Measurements from ENCODE around the gene SGMS1. TPM values are rescaled to one million over a fixed set of nuclear protein-coding genes. Genes with fewer than 3 reads are reported as not detected.

SGMS1 gene
- total and polyA plus RNA-seq, 3 donors from 2014 or later = 30.6 to 90.9 (median 63.2) TPM

DNA sequence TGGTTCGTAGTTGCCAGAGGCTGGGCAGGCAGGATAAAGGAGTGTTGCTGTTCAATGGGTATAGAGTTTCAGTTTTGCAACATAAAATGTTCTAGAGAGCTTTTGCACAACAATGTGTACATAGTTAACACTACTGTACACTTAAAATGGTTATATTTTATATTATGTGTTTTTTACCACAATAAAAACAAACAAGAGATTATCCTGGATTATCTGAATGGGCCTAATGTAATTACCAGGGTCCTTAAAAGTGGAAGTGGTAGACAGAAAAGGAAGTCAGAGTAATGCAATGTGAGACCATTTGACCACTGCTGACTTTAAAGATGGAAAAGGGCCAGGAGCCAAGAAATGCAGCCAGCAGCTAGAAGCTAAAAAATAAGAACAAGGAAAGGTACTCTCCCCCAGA is 159.7 kb downstream of the SGMS1 start:
- Histone ChIP-seq H3K36me3 (ENCODE audit: low read depth, missing control alignments) (no peaks in the 10 kb centered on the region), H3K9me3 (no peaks in the 10 kb centered on the region), H3K27ac (no peak overlapping the region), H3K4me3 (no peak overlapping the region), H3K4me1 (no peaks in the 10 kb centered on the region), H3K27me3 (no peaks in the 10 kb centered on the region)
- DNase-seq = no peak
- no peak for TF ChIP-seq POLR2A (IDR thresholded peaks at IDR 0.05)
- TF ChIP-seq, protein P1, sequence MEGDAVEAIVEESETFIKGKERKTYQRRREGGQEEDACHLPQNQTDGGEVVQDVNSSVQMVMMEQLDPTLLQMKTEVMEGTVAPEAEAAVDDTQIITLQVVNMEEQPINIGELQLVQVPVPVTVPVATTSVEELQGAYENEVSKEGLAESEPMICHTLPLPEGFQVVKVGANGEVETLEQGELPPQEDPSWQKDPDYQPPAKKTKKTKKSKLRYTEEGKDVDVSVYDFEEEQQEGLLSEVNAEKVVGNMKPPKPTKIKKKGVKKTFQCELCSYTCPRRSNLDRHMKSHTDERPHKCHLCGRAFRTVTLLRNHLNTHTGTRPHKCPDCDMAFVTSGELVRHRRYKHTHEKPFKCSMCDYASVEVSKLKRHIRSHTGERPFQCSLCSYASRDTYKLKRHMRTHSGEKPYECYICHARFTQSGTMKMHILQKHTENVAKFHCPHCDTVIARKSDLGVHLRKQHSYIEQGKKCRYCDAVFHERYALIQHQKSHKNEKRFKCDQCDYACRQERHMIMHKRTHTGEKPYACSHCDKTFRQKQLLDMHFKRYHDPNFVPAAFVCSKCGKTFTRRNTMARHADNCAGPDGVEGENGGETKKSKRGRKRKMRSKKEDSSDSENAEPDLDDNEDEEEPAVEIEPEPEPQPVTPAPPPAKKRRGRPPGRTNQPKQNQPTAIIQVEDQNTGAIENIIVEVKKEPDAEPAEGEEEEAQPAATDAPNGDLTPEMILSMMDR (IDR thresholded peaks at IDR 0.05) = no peak
- 87 to 93% methylated on average over 1 of the region's 1 CpG for WGBS, 2 donors
- intact Hi-C loops (cut with DNase I; ENCODE audit: low total_unique reads) = no loop called here

DNA sequence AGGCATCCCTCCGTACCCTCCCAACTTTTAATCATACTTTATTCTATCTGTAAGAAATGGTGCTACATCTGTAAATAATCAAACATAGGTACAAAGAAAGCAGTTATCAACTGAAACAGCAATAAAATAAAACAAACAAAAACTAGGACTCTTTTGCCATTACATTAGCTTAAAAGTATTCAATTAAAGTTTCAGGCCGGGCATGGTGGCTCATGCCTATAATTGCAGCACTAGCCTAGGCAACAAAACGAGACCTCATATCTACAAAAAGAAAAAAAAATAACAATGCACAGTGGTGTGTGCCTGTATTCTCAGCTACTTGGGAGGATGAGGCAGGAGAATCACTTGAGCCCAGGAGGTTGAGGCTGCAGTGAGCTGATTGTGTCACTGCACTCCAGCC is 161.9 kb downstream of the SGMS1 start:
- no peak for DNase-seq
- TF ChIP-seq POLR2A (IDR thresholded peaks at IDR 0.05) = no peak
- TF ChIP-seq, protein P1 (IDR thresholded peaks at IDR 0.05) = no peak
- intact Hi-C loops (cut with DNase I; ENCODE audit: low total_unique reads) = no loop called here
- 77% methylated on average over 3 of the region's 3 CpGs for WGBS, 2 donors
- H3K27me3 ChIP-seq = no peaks in the 10 kb centered on the region
- H3K9me3 ChIP-seq = no peaks in the 10 kb centered on the region
- no peaks in the 10 kb centered on the region for H3K4me1 ChIP-seq
- H3K27ac ChIP-seq = no peak overlapping the region
- no peaks in the 10 kb centered on the region for H3K36me3 ChIP-seq (ENCODE audit: low read depth, missing control alignments)
- no peak overlapping the region for H3K4me3 ChIP-seq

DNA sequence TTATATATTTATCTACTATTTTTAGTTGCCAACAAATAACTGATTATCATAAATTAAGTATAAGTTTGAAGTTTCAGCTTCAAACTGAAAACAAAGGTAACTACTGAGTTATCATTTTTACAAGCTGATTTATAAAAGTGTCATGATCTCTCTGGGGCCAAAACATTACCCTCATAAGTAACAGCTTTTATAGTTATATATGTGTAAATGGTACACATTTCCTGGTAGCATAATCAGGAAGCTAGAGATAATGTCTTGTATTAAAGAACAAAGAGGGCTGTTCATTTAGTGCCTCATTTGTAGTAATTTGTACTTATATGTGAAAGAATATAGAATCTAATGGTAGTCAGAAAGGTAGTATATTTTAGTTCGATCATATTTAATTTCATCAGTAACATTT is 162.6 kb downstream of the SGMS1 start:
- 86 to 93% methylated on average over 1 of the region's 1 CpG for WGBS, 2 donors
- intact Hi-C loops (cut with DNase I; ENCODE audit: low total_unique reads) = no loop called here
- no peak for TF ChIP-seq POLR2A (IDR thresholded peaks at IDR 0.05)
- TF ChIP-seq, protein P1 (IDR thresholded peaks at IDR 0.05) = no peak
- Histone ChIP-seq H3K27me3 (no peaks in the 10 kb centered on the region), H3K9me3 (no peaks in the 10 kb centered on the region), H3K36me3 (ENCODE audit: low read depth, missing control alignments) (no peaks in the 10 kb centered on the region), H3K27ac (no peak overlapping the region), H3K4me3 (no peak overlapping the region), H3K4me1 (no peaks in the 10 kb centered on the region)
- no peak for DNase-seq

DNA sequence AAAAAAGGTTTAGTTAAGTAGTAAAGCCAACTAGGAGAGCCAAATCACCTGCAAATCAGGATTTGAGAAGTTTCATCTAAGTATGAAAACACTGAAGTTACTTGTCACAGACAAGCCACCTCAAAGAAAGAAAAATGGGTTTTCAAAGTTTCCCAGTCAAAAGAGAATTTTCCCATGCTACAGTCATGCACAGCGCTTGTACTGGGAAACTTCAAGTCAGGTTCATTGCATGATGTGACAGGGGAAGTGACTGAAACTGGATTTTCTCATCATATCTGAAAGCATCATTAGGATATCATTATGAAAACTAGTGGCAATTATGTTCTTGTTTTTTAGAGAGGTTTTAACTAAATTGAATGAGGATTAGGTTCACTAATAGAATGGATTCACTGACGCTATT is 167.0 kb downstream of the SGMS1 start:
- Histone ChIP-seq H3K4me1 (no peaks in the 10 kb centered on the region), H3K4me3 (no peak overlapping the region), H3K9me3 (no peaks in the 10 kb centered on the region), H3K27me3 (no peaks in the 10 kb centered on the region), H3K27ac (no peak overlapping the region), H3K36me3 (ENCODE audit: low read depth, missing control alignments) (no peaks in the 10 kb centered on the region)
- DNase-seq = no peak
- no peak for TF ChIP-seq POLR2A (IDR thresholded peaks at IDR 0.05)
- TF ChIP-seq, protein P1 (IDR thresholded peaks at IDR 0.05) = no peak
- WGBS, 2 donors = 90 to 95% methylated on average over 2 of the region's 2 CpGs
- intact Hi-C loops (cut with DNase I; ENCODE audit: low total_unique reads) = no loop called here

DNA sequence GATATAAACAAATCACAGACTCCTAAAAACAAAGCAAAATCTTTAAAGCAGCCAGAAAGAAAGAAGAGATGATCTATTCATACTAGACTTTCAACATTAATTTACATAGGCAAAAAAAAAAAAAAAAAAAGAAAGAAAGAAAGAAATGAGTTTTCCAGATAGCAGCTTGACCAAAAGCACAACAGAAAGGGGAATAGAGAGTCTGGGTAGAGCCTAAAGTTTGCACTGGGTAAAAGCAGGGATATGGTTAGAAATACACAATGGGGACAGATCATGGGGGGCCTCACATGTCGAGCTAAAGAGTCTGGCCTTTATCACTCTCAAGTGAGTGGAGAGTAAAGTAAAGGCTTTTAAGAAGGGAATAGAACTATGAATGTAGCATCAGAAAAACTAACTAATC is 169.8 kb downstream of the SGMS1 start:
- 82 to 88% methylated on average over 1 of the region's 1 CpG for WGBS, 2 donors
- Histone ChIP-seq H3K4me1 (no peaks in the 10 kb centered on the region), H3K36me3 (ENCODE audit: low read depth, missing control alignments) (no peaks in the 10 kb centered on the region), H3K4me3 (no peak overlapping the region), H3K9me3 (no peaks in the 10 kb centered on the region), H3K27me3 (no peaks in the 10 kb centered on the region), H3K27ac (no peak overlapping the region)
- intact Hi-C loops (cut with DNase I; ENCODE audit: low total_unique reads) = no loop called here
- no peak for DNase-seq
- TF ChIP-seq POLR2A (IDR thresholded peaks at IDR 0.05) = no peak
- TF ChIP-seq, protein P1 (IDR thresholded peaks at IDR 0.05) = no peak

All from testis (tissue), 3 donors.